PC-9 (cell line): ENCODE data around the gene UPK1A.

Experiments used
- CTCF ChIP-seq: fragments of 200-600 bp; sonication (generic); conservative IDR thresholded peaks from 2 replicates; pipeline ENCODE4 v1.6.1; 2017; ENCODE audit warnings: mixed run types, antibody characterized with exemption, mild to moderate bottlenecking, moderate library complexity
- EZH2 ChIP-seq: fragments of 200-600 bp; sonication (generic); IDR thresholded peaks from 2 replicates; pipeline ENCODE4 v1.8.0; 2017; ENCODE audit warnings: antibody characterized with exemption, low read depth

- no peak for TF ChIP-seq CTCF
- no peak for TF ChIP-seq EZH2
Measured at GRCh38 chr19:35643255-35644205, 22.8 kb upstream of the UPK1A start.
